H1 (cell line): ENCODE results near the gene EYA2. TPM values are rescaled to one million over a fixed set of nuclear protein-coding genes. Genes with fewer than 3 reads are reported as not detected.

ENCODE experiments used
- CTCF ChIA-PET: fragments of 300-600 bp; sonication (Branson Sonifier 250); formaldehyde crosslinking; loops from one replicate; lab custom pipeline; 2021; ENCODE audit not compliant: partially characterized antibody; lab: Charles Lee
- POLR2A ChIA-PET: fragments of 300-600 bp; sonication (Branson Sonifier 250); formaldehyde crosslinking; loops from one replicate; lab custom pipeline; 2021; ENCODE audit warnings: inconsistent platforms; ENCODE audit not compliant: partially characterized antibody; lab: Charles Lee
- DNase-seq, 2 experiments: peaks; one replicate each; pipeline versions ENCODE4 v3.0.0 to v3.0.0-alpha.2; 2010 to 2022; ENCODE audit warnings: low spot score in 2 of 2, low read depth in 1 of 2, mixed read lengths in 1 of 2
- FAIRE-seq: peaks from 2 replicates; lab custom pipeline; 2011; peaks lifted over from hg19 to GRCh38; lab: Jason Lieb, UNC
- H2AFZ ChIP-seq: 2 replicates; pipeline ENCODE4 v1.8.1; 2012; ENCODE audit warnings: low read length, inconsistent platforms
- H2AK5ac ChIP-seq: 2 replicates; pipeline ENCODE4 v1.6.1; 2013; ENCODE audit warnings: low read depth, low read length
- H2BK120ac ChIP-seq: replicated peaks from 2 replicates; pipeline ENCODE3; 2013; ENCODE audit warnings: low read depth, low read length, inconsistent platforms
- H2BK12ac ChIP-seq: 2 replicates; pipeline ENCODE4 v1.6.1; 2013; ENCODE audit warnings: low read depth, low read length
- H2BK15ac ChIP-seq: 2 replicates; pipeline ENCODE4 v1.6.1; 2013; ENCODE audit warnings: low read length
- H2BK20ac ChIP-seq: 2 replicates; pipeline ENCODE4 v1.6.1; 2013; ENCODE audit warnings: low read length
- H2BK5ac ChIP-seq: 2 replicates; pipeline ENCODE4 v1.6.1; 2013; ENCODE audit warnings: low read depth, low read length
- H3K14ac ChIP-seq: 2 replicates; pipeline ENCODE4 v1.6.1; 2013; ENCODE audit warnings: inconsistent platforms; ENCODE audit not compliant: insufficient read length
- H3K18ac ChIP-seq: 2 replicates; pipeline ENCODE4 v1.6.1; 2013; ENCODE audit warnings: low read length; ENCODE audit errors: extremely low read depth
- H3K23ac ChIP-seq: 2 replicates; pipeline ENCODE4 v1.6.1; 2013; ENCODE audit warnings: inconsistent platforms; ENCODE audit not compliant: insufficient read length
- H3K23me2 ChIP-seq: 2 replicates; pipeline ENCODE4 v1.6.1; 2013; ENCODE audit warnings: low read depth, low read length
- H3K27ac ChIP-seq: 2 replicates; pipeline ENCODE4 v1.6.1; 2011; ENCODE audit warnings: low read depth, low read length, inconsistent platforms
- H3K27me3 ChIP-seq, 4 experiments: replicated peaks in 1 of 4; 1 replicate in 1 of 4; 2 replicates in 3 of 4; pipeline versions ENCODE4 v1.6.1 to v1.8.1; 2011 to 2013; ENCODE audit warnings: low read length in 3 of 4, mild to moderate bottlenecking in 3 of 4, inconsistent platforms in 2 of 4, mixed read lengths in 2 of 4, moderate library complexity in 1 of 4; ENCODE audit not compliant: control insufficient read depth in 3 of 4, insufficient read depth in 3 of 4; ENCODE audit errors: extremely low read depth in 1 of 4
- H3K36me3 ChIP-seq, 4 experiments: 2 replicates each; pipeline versions ENCODE4 v1.6.1 to v1.8.1; 2011 to 2013; ENCODE audit warnings: mild to moderate bottlenecking in 4 of 4, low read length in 3 of 4, moderate library complexity in 2 of 4, control low read depth in 1 of 4, inconsistent platforms in 1 of 4; ENCODE audit not compliant: insufficient read depth in 4 of 4, control insufficient read depth in 2 of 4
- H3K4ac ChIP-seq: replicated peaks from 2 replicates; pipeline ENCODE3; 2013; ENCODE audit warnings: low read length, low read depth, mixed read lengths, inconsistent platforms; ENCODE audit not compliant: insufficient read length
- H3K4me1 ChIP-seq, 4 experiments: replicated peaks in 1 of 4; 1 replicate in 1 of 4; 2 replicates in 3 of 4; pipeline versions ENCODE4 v1.6.1 to v1.8.1; 2011 to 2013; ENCODE audit warnings: low read length in 3 of 4, inconsistent platforms in 2 of 4, mixed read lengths in 1 of 4; ENCODE audit not compliant: insufficient read depth in 4 of 4, control insufficient read depth in 3 of 4
- H3K4me2 ChIP-seq, 2 experiments: 2 replicates each; pipeline versions ENCODE4 v1.6.1 to v1.8.1; 2011 to 2013; ENCODE audit warnings: low read depth in 2 of 2, low read length in 2 of 2, control low read depth in 1 of 2, inconsistent platforms in 1 of 2, mild to moderate bottlenecking in 1 of 2; ENCODE audit not compliant: insufficient read depth in 1 of 2
- H3K4me3 ChIP-seq, 4 experiments: fragments of 200-600, 300-600 bp in 1 of 4; sonication (generic), shearing (Covaris generic), sonication (Bioruptor Twin) in 1 of 4; 2 replicates each; pipeline versions ENCODE4 v1.5.1 to v1.8.1; 2011 to 2016; ENCODE audit warnings: low read length in 4 of 4, low read depth in 3 of 4, control low read depth in 2 of 4, inconsistent platforms in 2 of 4, mild to moderate bottlenecking in 2 of 4, mixed read lengths in 1 of 4, moderate library complexity in 1 of 4; ENCODE audit not compliant: insufficient read depth in 2 of 4; ENCODE audit errors: extremely low read depth in 1 of 4
- H3K56ac ChIP-seq: replicated peaks from 2 replicates; pipeline ENCODE3; 2013; ENCODE audit warnings: low read depth, mild to moderate bottlenecking, mixed read lengths, low read length, inconsistent platforms; ENCODE audit not compliant: insufficient read length
- H3K79me1 ChIP-seq: 2 replicates; pipeline ENCODE4 v1.6.1; 2013; ENCODE audit warnings: low read depth, low read length, control low read depth
- H3K79me2 ChIP-seq, 2 experiments: 2 replicates each; pipeline versions ENCODE4 v1.6.1 to v1.8.1; 2012 to 2013; ENCODE audit warnings: low read length in 2 of 2, mild to moderate bottlenecking in 2 of 2, inconsistent platforms in 1 of 2; ENCODE audit not compliant: insufficient read depth in 2 of 2, control insufficient read depth in 1 of 2
- H3K9ac ChIP-seq, 4 experiments: replicated peaks in 1 of 4; 1 replicate in 1 of 4; 2 replicates in 3 of 4; pipeline versions ENCODE4 v1.6.1 to v1.8.1; 2011 to 2013; ENCODE audit warnings: low read depth in 3 of 4, low read length in 3 of 4, control low read depth in 2 of 4, mild to moderate bottlenecking in 2 of 4, moderate library complexity in 2 of 4, inconsistent platforms in 1 of 4; ENCODE audit errors: extremely low read depth in 1 of 4
- H3K9me3 ChIP-seq, 2 experiments: 2 replicates each; pipeline versions ENCODE4 v1.6.1 to v1.8.1; 2012 to 2013; ENCODE audit warnings: mild to moderate bottlenecking in 2 of 2, moderate library complexity in 2 of 2, control low read depth in 1 of 2, inconsistent platforms in 1 of 2, low read depth in 1 of 2, low read length in 1 of 2, mixed read lengths in 1 of 2; ENCODE audit not compliant: insufficient read depth in 2 of 2
- H4K20me1 ChIP-seq, 2 experiments: replicated peaks in 1 of 2; 2 replicates each; pipeline versions ENCODE3 to v1.8.1; 2011 to 2013; ENCODE audit warnings: inconsistent platforms in 2 of 2, low read length in 2 of 2, mild to moderate bottlenecking in 1 of 2; ENCODE audit not compliant: insufficient read depth in 2 of 2, control insufficient read depth in 1 of 2
- H4K5ac ChIP-seq: 2 replicates; pipeline ENCODE4 v1.6.1; 2013; ENCODE audit warnings: low read length, low read depth, mixed read lengths, inconsistent platforms; ENCODE audit not compliant: insufficient read length
- H4K8ac ChIP-seq: 2 replicates; pipeline ENCODE4 v1.8.0; 2013; ENCODE audit warnings: mild to moderate bottlenecking, moderate library complexity, low read length, inconsistent platforms; ENCODE audit not compliant: insufficient read depth; ENCODE audit errors: extremely low read depth
- H4K91ac ChIP-seq: replicated peaks from 2 replicates; pipeline ENCODE3; 2013; ENCODE audit warnings: low read length, mixed read lengths, inconsistent platforms; ENCODE audit not compliant: insufficient read length
- ATF3 ChIP-seq: IDR thresholded peaks from 2 replicates; pipeline ENCODE4 v1.6.1; 2011; ENCODE audit warnings: low read depth, mild to moderate bottlenecking, low read length; ENCODE audit not compliant: insufficient read depth
- BACH1 ChIP-seq: IDR thresholded peaks from 2 replicates; pipeline ENCODE4 v1.6.1; 2012; ENCODE audit warnings: low read length, improper control_type of control experiment
- CREB1 ChIP-seq: IDR thresholded peaks from 2 replicates; pipeline ENCODE4 v1.6.1; 2012; ENCODE audit warnings: inconsistent platforms
- EZH2 ChIP-seq: fragments of 200-600 bp; sonication (generic); IDR thresholded peaks from 2 replicates; pipeline ENCODE4 v1.7.1; 2012; ENCODE audit warnings: low read depth, mild to moderate bottlenecking, moderate library complexity, low read length, inconsistent platforms; ENCODE audit not compliant: severe bottlenecking
- FOSL1 ChIP-seq: IDR thresholded peaks from 2 replicates; pipeline ENCODE4 v1.6.1; 2011; ENCODE audit warnings: mild to moderate bottlenecking, low read depth, low read length, moderate library complexity; ENCODE audit not compliant: insufficient read depth
- HDAC6 ChIP-seq: IDR thresholded peaks from one replicate; pipeline ENCODE4 v1.7.1; 2012; ENCODE audit warnings: low read depth, mild to moderate bottlenecking, inconsistent platforms, low read length, moderate library complexity
- KDM5A ChIP-seq: fragments of 200-600 bp; IDR thresholded peaks from 2 replicates; pipeline ENCODE4 v1.7.1; 2012; ENCODE audit warnings: mild to moderate bottlenecking, low read length, inconsistent platforms, mixed read lengths
- MAX ChIP-seq: IDR thresholded peaks from 2 replicates; pipeline ENCODE4 v1.6.1; 2012; ENCODE audit warnings: inconsistent platforms
- NRF1 ChIP-seq: IDR thresholded peaks from 2 replicates; pipeline ENCODE4 v1.6.1; 2011; ENCODE audit warnings: mild to moderate bottlenecking, low read depth, low read length, improper control_type of control experiment
- POLR2AphosphoS5 ChIP-seq: IDR thresholded peaks from 2 replicates; pipeline ENCODE4 v1.6.1; 2011; ENCODE audit warnings: low read depth, low read length
- RXRA ChIP-seq: IDR thresholded peaks from 2 replicates; pipeline ENCODE4 v1.6.1; 2011; ENCODE audit warnings: low read depth, mild to moderate bottlenecking, low read length, moderate library complexity; ENCODE audit not compliant: insufficient read depth
- SIRT6 ChIP-seq: IDR thresholded peaks from one replicate; pipeline ENCODE4 v1.7.1; 2012; ENCODE audit warnings: low read length, inconsistent platforms
- SIX5 ChIP-seq: IDR thresholded peaks from 2 replicates; pipeline ENCODE4 v1.6.1; 2011; ENCODE audit warnings: mild to moderate bottlenecking, low read depth, low read length
- SP2 ChIP-seq: IDR thresholded peaks from 2 replicates; pipeline ENCODE4 v1.6.1; 2012; ENCODE audit warnings: mild to moderate bottlenecking, low read length, inconsistent platforms
- WGBS, 2 experiments: shearing (Covaris generic) in 1 of 2; methylation state at CpG; one replicate each; pipeline versions ENCODE4 v1.1.6 to v1.1.7; 2013 to 2015; ENCODE audit warnings: low lambda C conversion rate in 2 of 2, mixed read lengths in 2 of 2, inconsistent platforms in 1 of 2, low coverage in 1 of 2, missing lambda C conversion rate in 1 of 2; ENCODE audit not compliant: insufficient replicate concordance in 2 of 2, insufficient coverage in 1 of 2, insufficient read length in 1 of 2; ENCODE audit errors: extremely low coverage in 1 of 2, missing lambda C conversion rate in 1 of 2; 5-methylcytosine and 5-hydroxymethylcytosine counted together
- polyA plus RNA-seq, 7 experiments: library from polyadenylated mRNA; depleted of rRNA in 3 of 7; stranded (reverse) in 5 of 7; unstranded in 2 of 7; fragments of >200 nt in 5 of 7; fragments of 200-250 nt in 2 of 7; gene quantifications; 1 replicate in 5 of 7; 2 replicates in 1 of 7; 4 replicates in 1 of 7; pipeline versions ENCODE4 v1.2.1 to v1.2.3, GENCODE V29; 2011 to 2013; ENCODE audit warnings: missing spikeins in 2 of 7, mixed read lengths in 2 of 7
- total RNA-seq: library from RNA; stranded (reverse); fragmentation: NEBNext Ultra II Directional; extraction: Animal tissue kit (Norgen Biotek cat#: 25700); gene quantifications from 2 replicates; pipeline ENCODE4 v1.2.1, GENCODE V29; 2021

Gene EYA2
- total and polyA plus RNA-seq, 2 of the 8 experiments (the other 6 are each of a cell fraction or from before 2014, with no cell fraction given), result 1.6 to 1.7 TPM

GRCh38 chr20:47227576-47227975 is 332.9 kb downstream of the EYA2 start:
- Histone ChIP-seq H3K9me3 (no peaks in the 10 kb centered on the region), H4K5ac (no peak overlapping the region), H2BK15ac (no peak overlapping the region), H2AK5ac (no peak overlapping the region), H3K23me2 (no peaks in the 10 kb centered on the region), H2BK12ac (no peak overlapping the region), H3K4ac (no peak overlapping the region), H3K23ac (no peak overlapping the region), H3K56ac (no peak overlapping the region), H3K9ac (no peak overlapping the region), H2BK20ac (no peak overlapping the region), H2AFZ (no peak overlapping the region), H3K36me3 (peaks cover 43 to 98% (median 68%) of the 10 kb centered on the region in 4 experiments), H4K91ac (no peak overlapping the region), H3K27me3 (no peaks in the 10 kb centered on the region), H3K4me2 (no peak overlapping the region), H3K79me2 (peaks cover 0 to 9% of the 10 kb centered on the region in 2 experiments; a peak in 1 of 4 replicates), H3K18ac (no peak overlapping the region), H3K79me1 (peaks cover 3% of the 10 kb centered on the region; the same call in 1 of the 2 replicates), H3K4me1 (no peaks in the 10 kb centered on the region; a peak in 1 of 7 replicates), H3K14ac (no peak overlapping the region), H3K4me3 (no peak overlapping the region), H4K8ac (no peak overlapping the region), H2BK120ac (no peak overlapping the region), H3K27ac (no peak overlapping the region), H4K20me1 (no peaks in the 10 kb centered on the region), H2BK5ac (no peak overlapping the region)
- ChIA-PET POLR2A (interaction anchor here (1.1 to 1.7 kb wide), 2 partner anchors 9 to 47 kb away, joined by 3 read pairs; no protein-coding TSS in a partner anchor), CTCF (interaction anchor here (0.9 to 1.3 kb wide), 5 partner anchors 10 to 156 kb away, joined by 3 to 7 read pairs (median 3); no protein-coding TSS in a partner anchor)
- WGBS, 2 experiments, result 96% methylated on average over 9 of the region's 9 CpGs; no CpG with 5 or more reads in 1 of the 2 experiments
- DNase-seq (no peak), FAIRE-seq (no peak)
- no peak for TF ChIP-seq EZH2
- TF ChIP-seq KDM5A, result no peak
- TF ChIP-seq SIX5, result no peak
- no peak for TF ChIP-seq MAX
- TF ChIP-seq SIRT6, result no peak
- no peak for TF ChIP-seq RXRA
- no peak for TF ChIP-seq ATF3
- no peak for TF ChIP-seq SP2
- TF ChIP-seq POLR2AphosphoS5, result no peak
- no peak for TF ChIP-seq HDAC6
- no peak for TF ChIP-seq FOSL1
- no peak for TF ChIP-seq NRF1
- TF ChIP-seq BACH1, result no peak
- no peak for TF ChIP-seq CREB1
